Nephron progenitor cell (in vitro differentiated cells): Measurements from ENCODE around the gene KMT2B.
"Not testable (repeated sequence)": the region's sequence is repeated elsewhere in the genome, so short reads cannot be mapped to it uniquely, and the experiment has no call there.

Experiments
- DNase-seq: peaks from one replicate; pipeline ENCODE4 v3.0.0; 2021
- H3K27ac Mint-ChIP-seq: 2 replicates; pipeline ENCODE4 v1.8.0; 2021; ENCODE audit warnings: mild to moderate bottlenecking, moderate library complexity, mixed read lengths
- H3K27me3 Mint-ChIP-seq: 2 replicates; pipeline ENCODE4 v1.8.0; 2021; ENCODE audit warnings: mild to moderate bottlenecking, low read depth, mixed read lengths; ENCODE audit not compliant: poor library complexity
- H3K36me3 Mint-ChIP-seq: 2 replicates; pipeline ENCODE4 v1.8.0; 2021; ENCODE audit warnings: low read depth, mixed read lengths
- H3K4me1 Mint-ChIP-seq: 2 replicates; pipeline ENCODE4 v1.8.0; 2021; ENCODE audit warnings: mixed read lengths
- H3K4me3 Mint-ChIP-seq: 2 replicates; pipeline ENCODE4 v1.8.0; 2021; ENCODE audit warnings: mild to moderate bottlenecking, moderate library complexity, mixed read lengths
- H3K9me3 Mint-ChIP-seq: 2 replicates; pipeline ENCODE4 v1.8.0; 2021; ENCODE audit warnings: mild to moderate bottlenecking, moderate library complexity, mixed read lengths
- TF ChIP-seq, protein P1 (sequence below): fragments of 200-600 bp; sonication (generic); IDR thresholded peaks from 2 replicates; pipeline ENCODE4 v1.5.0; 2021; ENCODE audit warnings: antibody characterized with exemption

The KMT2B gene

DNA sequence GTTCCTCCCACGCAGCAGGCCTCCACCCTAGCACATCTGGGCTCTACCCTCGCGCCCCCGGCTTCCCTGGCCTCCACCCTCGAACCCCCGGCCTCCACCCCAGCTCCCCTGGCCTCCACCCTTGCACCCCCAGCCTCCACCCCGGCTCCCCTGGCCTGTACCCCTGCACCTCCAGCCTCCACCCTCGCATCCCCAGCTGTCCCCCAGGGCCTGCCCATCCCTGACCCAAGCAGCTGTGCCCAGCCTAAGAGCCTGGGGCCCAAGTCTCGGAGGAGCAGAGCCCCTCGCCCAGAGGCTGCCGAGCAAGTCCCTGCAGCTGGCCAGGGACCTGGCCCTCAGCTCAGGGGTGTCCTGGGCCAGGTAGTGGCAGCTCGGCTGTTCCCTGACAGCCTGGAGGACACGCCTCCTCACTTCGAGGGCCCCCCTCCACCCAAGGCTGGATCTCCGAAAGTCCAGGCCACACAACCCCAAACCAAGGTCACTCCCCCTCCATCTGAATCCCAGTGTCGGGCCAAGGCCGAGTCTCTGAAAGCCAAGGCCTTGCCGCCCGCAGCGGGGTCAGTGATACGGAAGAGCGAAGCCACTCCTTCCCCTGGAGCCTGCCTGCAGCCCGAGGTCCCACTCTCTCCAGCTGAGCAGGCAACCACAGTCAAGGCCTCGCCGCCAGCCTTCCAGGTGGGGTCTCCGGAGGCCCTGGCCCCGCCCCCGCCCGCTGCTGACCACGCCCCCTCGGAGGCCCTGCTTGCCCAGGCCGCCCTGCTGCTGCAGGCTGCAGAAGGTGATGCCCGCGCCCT is 49.7 kb downstream of the KMT2B start:
- Mint-ChIP-seq H3K27ac (peak overlapping the region; percentile 78), H3K36me3 (peaks cover 26% of the 10 kb centered on the region), H3K4me1 (peaks cover 36% of the 10 kb centered on the region), H3K27me3 (peaks cover 3% of the 10 kb centered on the region), H3K9me3 (no peaks in the 10 kb centered on the region), H3K4me3 (no peak overlapping the region)
- TF ChIP-seq, protein P1, sequence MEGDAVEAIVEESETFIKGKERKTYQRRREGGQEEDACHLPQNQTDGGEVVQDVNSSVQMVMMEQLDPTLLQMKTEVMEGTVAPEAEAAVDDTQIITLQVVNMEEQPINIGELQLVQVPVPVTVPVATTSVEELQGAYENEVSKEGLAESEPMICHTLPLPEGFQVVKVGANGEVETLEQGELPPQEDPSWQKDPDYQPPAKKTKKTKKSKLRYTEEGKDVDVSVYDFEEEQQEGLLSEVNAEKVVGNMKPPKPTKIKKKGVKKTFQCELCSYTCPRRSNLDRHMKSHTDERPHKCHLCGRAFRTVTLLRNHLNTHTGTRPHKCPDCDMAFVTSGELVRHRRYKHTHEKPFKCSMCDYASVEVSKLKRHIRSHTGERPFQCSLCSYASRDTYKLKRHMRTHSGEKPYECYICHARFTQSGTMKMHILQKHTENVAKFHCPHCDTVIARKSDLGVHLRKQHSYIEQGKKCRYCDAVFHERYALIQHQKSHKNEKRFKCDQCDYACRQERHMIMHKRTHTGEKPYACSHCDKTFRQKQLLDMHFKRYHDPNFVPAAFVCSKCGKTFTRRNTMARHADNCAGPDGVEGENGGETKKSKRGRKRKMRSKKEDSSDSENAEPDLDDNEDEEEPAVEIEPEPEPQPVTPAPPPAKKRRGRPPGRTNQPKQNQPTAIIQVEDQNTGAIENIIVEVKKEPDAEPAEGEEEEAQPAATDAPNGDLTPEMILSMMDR: no peak
- peak; percentile 91 for DNase-seq

DNA sequence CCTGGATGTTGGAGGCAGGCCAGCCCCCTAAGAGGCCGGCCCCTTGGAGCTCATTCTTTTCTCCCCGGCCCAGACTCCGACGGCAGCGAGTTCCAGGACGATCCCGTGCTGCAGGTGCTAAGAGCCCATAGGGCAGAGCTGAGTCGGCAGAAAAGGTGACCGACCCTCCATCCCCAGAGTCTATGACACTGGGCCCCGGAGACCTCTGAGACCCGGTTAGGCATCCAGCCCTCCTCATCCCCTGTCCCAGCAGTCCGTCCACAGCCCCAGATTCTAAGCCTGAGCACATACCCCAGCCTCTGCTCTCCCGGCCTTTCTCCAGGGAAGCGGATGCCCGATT is 50.2 kb downstream of the KMT2B start:
- DNase-seq: no peak
- Mint-ChIP-seq H3K27me3 (peaks cover 3% of the 10 kb centered on the region), H3K4me1 (peaks cover 36% of the 10 kb centered on the region), H3K4me3 (no peak overlapping the region), H3K36me3 (peaks cover 26% of the 10 kb centered on the region), H3K9me3 (no peaks in the 10 kb centered on the region), H3K27ac (no peak overlapping the region)
- TF ChIP-seq, protein P1: no peak

DNA sequence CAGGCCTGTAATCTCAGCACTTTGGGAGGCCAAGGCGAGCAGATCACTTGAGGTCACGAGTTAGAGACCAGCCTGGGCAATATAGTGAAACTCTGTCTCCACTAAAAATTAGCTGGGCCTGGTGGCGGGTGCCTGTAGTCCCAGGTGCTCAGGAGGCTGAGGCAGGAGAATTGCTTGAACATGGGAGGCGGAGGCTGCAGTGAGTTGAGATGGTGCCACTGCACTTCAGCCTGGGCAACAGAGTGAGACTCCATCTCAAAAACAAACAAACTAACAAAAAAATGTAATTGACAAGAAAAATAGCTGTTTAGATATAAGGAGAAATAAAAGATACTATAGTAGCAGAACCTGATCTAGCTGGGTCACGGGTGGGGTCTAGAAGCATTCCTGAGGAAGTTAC is 54.6 kb downstream of the KMT2B start:
- H3K27ac Mint-ChIP-seq, H3K27me3 Mint-ChIP-seq, DNase-seq, H3K4me3 Mint-ChIP-seq, H3K9me3 Mint-ChIP-seq: not testable (repeated sequence)
- peaks cover 17% of the 10 kb centered on the region for H3K36me3 Mint-ChIP-seq
- peaks cover 45% of the 10 kb centered on the region for H3K4me1 Mint-ChIP-seq

DNA sequence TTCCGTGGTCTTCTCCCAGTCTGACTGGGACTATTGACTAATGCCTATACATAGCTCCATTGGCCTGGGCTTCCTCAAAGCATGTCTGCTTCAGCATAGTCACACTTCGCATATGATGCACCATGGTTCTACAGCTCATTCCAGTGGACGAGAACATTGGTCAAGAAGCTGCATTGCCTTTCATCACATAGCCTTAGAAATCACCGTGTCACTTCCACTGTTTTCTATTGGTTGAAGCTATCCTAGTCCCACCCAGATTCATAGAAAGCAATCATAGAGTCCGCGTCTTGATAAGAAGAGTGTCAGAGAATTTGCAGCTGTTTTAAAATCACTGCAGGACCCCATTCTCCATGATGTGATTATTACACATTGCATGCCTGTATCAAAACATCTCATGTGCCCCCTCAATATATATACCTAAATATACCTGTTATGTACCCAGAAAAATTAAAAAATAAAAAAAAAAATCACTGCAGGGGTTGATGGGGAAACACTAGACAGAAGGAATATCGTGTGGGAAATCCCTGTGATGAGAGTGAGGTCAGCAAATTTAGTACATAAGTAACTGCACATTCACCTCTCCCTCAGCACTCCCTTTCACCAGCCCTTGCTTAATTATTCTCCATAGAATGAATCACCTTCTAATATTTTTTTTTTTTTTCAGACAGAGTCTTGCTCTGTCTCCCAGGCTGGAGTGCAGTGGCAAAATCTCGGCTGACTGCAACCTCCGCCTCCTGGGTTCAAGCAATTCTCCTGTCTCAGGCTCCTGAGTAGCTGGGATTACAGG is 55.4 kb downstream of the KMT2B start:
- H3K9me3 Mint-ChIP-seq: no peaks in the 10 kb centered on the region
- no peak overlapping the region for H3K4me3 Mint-ChIP-seq
- DNase-seq: no peak
- H3K36me3 Mint-ChIP-seq: peaks cover 17% of the 10 kb centered on the region
- TF ChIP-seq, protein P1: no peak
- peaks cover 10% of the 10 kb centered on the region for H3K27me3 Mint-ChIP-seq
- no peak overlapping the region for H3K27ac Mint-ChIP-seq
- H3K4me1 Mint-ChIP-seq: peaks cover 43% of the 10 kb centered on the region

DNA sequence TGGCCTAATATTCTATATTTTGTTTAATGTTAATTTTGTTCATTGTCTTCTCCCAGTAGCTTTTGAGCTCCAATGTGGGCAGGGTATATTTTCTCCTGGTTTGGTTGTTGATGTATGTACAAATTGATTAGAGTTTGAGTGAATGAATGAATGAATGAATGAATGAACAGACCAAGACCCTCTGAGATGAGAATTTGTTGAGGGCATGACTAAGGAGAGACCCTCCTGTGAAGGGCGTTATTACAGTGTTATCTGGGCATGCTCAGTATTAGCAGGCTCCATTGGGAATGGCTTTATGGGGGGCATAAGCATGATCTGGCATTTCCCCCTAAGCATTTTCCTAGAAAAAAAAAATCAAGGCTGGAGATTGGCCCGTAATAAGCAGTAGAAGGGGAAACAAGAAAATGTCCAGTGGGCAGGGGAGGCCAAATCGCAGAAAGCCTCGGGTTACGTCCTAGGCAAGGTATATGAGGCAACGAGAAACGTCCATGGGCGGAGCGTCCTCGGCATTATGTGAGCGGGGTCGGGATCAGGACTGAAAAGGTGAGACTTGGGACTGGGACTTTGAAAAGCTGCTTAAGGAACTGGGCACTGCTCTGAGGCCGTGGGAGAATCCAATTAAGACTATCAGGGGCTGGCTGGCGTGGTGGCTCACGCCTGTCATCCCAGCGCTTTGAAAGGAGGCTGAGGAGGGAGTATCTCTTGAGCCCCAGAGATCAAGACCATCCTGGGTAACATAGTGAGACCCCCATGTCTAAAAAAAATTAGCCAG is 56.7 kb downstream of the KMT2B start:
- no peak for DNase-seq
- peak overlapping the region; percentile 89 for H3K4me3 Mint-ChIP-seq
- H3K27ac Mint-ChIP-seq: no peak overlapping the region
- peaks cover 10% of the 10 kb centered on the region for H3K27me3 Mint-ChIP-seq
- peaks cover 12% of the 10 kb centered on the region for H3K36me3 Mint-ChIP-seq
- peaks cover 33% of the 10 kb centered on the region for H3K4me1 Mint-ChIP-seq
- H3K9me3 Mint-ChIP-seq: no peaks in the 10 kb centered on the region
- TF ChIP-seq, protein P1: no peak

DNA sequence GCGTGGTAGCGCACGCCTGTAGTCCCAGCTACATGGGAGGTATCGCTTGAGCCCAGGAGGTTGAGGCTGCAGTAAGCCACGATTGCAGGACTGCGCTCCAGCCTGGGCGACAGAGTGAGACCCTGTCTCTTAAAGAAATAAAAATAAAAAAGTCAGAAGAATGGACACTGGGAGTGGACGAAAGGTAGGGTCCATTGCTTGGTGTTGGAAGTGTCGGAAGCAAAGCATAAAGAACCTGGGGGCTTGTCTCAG is 57.2 kb downstream of the KMT2B start:
- peak overlapping the region; percentile 89 for H3K4me3 Mint-ChIP-seq
- no peaks in the 10 kb centered on the region for H3K9me3 Mint-ChIP-seq
- H3K36me3 Mint-ChIP-seq: peaks cover 9% of the 10 kb centered on the region
- peaks cover 13% of the 10 kb centered on the region for H3K27me3 Mint-ChIP-seq
- H3K27ac Mint-ChIP-seq: no peak overlapping the region
- DNase-seq: no peak
- peaks cover 33% of the 10 kb centered on the region for H3K4me1 Mint-ChIP-seq
- TF ChIP-seq, protein P1: no peak
